Inflammatory macrophage (primary cell): ENCODE results near the gene SFXN5.

Source experiments
- DNase-seq, 2 donors: peaks; one replicate each; pipeline ENCODE4 v3.0.0-alpha.2; 2020 to 2022

SFXN5 gene

DNA sequence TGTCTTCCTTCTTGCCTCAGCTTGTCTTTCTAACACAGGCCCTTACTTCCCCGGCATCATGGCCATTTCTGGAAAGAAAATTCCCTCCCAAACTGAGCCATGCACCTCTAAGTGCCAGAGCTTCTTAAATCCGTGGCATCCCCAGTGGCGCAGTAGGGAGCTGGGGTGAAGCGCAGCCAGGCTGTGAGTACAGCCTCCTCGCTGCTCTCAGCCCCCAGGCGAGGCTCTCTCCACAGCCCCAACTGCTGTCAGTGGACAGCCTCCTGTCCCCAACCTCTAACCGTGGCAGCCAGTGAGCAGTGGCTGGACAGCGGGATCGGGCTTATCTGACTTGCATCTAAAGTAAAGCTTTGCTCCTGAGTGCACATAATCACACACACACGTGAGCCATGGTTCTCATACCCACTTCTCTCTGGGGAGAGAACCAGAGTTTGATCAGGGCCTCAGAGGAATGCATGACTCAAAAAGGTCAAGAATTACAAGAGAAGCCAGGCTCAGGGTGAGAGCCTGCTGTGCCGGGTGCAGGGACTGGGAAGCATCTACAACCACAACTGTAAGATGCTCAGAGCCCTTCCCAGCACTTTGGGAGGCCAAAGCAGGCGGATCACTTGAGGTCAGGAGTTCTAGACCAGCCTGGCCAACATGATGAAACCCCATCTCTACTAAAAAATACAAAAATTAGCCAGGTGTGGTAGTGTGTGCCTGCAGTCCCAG is 50.7 kb downstream of the SFXN5 start:
- DNase-seq = no peak

- no peak for DNase-seq
Measured at GRCh38 chr2:73020306-73020656, 51.2 kb downstream of the SFXN5 start.

DNA sequence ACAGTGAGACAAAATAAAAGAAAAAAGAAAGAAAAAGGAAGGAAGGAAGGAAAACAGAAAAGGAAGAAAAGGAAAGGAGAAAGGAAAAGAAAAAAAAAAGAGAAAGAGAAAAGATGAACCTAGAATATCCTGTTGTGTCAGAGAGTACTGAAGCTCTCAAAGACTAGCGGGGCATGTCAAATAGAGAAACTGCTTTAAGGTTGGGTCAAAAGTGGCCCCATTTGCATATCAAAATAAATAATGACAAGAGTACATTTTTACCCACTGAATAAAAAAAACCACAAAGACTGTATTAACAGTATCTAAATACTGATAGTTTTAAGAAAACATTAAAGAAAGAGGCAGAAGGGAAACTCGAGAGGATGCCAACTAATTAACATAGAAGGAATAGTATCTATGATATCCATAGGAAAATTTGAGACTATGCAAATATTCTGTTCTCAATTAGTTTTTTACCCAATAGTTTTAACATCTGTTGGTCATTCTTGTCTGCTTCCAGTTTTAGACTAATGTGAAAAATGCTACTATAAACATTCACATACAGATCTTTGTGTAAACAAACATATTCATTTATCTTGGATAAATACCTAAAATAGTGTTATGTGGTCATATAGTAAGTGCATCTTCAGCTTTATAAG is 53.2 kb downstream of the SFXN5 start:
- DNase-seq = no peak

GRCh38 chr2:73013936-73014335 is 57.6 kb downstream of the SFXN5 start:
- no peak for DNase-seq

DNA sequence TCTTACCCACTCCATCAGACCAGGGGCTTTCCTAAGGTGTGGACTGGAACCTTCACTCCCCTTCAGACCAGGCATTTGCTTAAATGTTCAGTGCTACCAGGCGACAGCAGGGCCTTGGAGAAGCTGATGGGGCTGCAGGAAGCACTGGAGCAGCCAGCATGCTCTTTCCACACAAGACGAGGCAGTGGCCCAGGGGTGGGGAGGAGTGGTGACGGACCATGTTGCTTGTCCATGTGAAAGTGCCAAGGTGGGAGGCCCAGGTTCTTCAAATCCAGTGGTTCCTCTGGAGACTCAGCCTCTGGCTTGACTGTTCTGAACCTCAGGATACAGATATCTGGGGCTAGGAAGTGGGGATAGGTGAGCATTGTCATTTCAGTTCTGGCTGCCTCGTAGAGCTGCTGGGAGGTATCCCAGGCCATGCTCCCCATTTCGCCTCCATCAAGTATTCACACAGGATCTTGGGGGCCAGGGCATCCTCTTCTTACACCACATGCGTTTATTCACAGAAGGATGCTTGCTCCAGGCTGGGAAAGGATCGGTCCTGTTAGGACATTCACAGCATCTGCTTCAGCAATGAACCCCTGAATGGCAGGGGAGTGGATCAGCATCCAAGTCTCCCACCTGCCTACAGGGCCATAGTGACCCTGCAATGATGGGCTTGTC is 62.2 kb downstream of the SFXN5 start:
- no peak for DNase-seq

DNA sequence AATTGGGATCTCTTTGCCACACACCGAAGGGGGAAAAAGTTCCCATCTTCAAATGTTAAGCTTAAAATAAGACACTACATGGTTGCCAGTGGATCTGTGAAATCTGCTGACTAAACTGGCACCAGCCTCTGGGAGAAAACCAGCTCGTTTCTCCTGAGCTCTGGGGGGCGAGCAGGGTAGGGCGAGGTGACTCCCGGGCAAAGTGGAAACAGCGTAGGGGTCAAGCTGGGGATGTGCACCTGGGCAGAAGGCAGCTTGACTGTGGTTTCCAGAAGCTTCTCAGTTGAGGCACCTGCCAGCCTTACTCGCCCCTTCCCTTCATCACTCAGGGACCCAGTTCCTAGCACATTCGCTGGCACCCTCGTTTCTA is 62.8 kb downstream of the SFXN5 start:
- DNase-seq = no peak

DNA sequence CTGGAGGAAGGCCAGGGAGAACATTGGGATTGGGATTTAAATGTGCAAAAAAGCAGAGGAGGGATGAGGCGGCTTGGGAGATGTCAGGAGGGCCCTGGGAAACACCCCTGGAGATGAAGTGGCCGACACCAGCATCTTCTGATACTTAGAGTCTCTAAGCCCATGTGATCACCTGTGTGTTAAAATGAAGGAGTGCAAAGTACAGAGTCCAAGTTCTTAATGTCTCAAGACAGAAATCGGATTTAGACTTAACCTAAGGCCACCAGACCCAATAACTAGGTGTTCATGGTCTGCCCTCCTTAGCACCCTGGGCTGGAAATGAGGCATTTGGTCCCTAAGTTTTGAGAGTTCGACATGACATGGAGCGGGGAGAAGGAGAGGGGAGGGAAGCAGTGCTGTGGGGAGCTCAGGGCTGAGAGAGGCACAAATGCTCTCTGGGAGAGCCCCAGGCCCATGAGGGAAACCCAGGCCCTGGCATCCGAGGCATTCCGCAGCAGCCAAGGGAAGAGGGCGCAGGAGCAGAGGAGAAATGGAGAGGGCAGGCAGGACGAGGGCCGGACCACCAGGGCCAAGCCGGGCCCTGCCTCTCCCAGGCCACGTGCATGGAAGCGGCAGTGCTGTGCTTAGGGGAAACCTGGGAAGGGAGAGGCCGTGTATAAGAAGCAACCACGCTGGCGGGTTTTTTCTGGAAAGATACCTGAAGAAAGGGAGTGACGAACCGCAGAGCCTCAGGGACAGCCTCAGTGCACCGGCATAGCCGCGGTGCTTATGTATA is 63.3 kb downstream of the SFXN5 start:
- DNase-seq = no peak

GRCh38 chr2:73006969-73007710 is 64.4 kb downstream of the SFXN5 start:
- DNase-seq = no peak

- DNase-seq = no peak
Measured at GRCh38 chr2:73004889-73005596, 66.5 kb downstream of the SFXN5 start.

DNA sequence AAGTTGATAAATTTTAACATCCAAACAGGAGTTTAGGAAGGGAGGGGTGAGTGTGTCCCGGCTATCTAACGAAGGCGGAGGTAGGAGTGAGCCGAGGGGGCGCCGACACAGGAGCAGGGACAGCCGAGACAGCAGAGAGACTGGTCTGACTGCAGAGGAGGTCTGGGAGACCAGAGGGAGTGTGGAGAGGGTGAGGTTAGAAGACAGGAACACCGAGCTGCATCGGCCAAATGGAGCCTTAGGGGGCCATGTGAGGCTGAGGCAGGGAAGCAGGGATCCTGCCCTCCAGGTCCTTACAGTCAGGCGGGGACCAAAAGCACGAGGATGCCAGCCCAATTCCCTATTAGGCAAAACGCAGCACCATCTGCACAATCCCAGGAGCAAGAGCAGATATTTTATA is 67.0 kb downstream of the SFXN5 start:
- DNase-seq = no peak

- no peak for DNase-seq
Measured at GRCh38 chr2:73003027-73003426, 68.5 kb downstream of the SFXN5 start.

- DNase-seq = no peak
Measured at GRCh38 chr2:73000808-73001570, 70.5 kb downstream of the SFXN5 start.

DNA sequence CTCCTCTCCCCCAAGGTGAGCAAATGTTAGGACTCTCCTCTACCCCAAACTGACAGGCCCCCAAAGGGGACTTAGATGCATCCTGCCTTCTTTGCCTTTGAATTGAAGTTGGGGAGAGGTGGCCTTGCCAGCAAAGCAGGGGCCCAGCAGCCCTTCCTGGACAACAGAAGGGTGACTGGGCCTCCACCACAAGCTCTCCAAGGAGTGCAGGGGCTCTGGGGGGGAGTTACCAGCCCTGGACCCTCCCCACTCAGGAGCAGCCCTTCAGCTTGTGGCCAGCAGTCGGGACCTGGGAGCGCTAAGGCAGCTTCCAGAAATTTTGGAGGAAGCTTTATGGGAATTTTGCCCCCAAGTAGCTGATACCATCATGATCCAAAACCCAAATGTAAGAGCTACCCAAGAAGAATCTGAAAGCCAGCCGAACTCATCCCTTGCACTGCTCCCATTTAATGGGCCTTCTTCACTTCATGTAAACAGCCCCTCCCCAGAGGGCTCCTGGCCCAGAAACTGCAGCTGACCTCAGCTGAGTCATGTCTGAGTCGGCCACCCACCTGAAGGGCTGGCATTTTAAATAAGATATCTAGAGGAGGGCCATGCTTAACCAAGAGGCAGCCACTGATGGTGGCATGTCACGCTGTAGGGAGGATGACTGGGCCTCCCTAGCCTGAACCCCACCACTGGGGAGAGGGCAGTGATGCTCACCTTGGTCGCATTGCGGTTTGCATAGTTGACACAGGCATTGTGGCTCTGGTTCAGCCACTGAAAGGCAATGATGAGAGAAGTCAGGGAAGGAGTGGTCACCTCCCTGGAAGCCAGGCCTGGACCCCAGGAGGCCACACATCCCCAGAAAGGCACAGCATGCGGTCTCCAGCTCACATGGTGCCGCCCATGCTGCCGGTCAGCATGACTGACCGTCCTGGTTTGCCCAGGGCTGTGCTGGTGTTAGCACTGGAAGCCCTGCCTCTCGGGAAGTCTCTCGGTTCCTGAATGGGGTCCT is 71.5 kb downstream of the SFXN5 start:
- no peak for DNase-seq

DNA sequence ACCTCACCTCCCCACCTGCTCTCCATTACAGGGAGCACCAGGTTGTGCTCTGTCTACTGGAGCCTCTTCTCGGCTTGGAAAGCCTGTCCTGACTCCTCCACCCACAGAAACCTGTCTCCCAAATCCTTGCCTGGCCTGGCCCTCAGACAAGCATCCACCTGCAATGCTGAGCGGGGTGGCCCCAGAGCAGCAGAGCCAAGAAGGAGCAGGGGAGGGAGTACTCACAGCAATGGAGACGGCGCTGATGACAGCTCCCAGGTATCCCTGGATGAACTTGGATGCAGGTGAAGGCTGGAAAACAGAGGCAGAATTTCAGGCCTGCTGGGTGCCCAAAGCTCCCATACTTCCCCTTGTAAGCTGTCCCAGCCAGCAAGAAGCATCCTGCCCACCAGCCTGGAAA is 72.8 kb downstream of the SFXN5 start:
- DNase-seq = no peak

DNA sequence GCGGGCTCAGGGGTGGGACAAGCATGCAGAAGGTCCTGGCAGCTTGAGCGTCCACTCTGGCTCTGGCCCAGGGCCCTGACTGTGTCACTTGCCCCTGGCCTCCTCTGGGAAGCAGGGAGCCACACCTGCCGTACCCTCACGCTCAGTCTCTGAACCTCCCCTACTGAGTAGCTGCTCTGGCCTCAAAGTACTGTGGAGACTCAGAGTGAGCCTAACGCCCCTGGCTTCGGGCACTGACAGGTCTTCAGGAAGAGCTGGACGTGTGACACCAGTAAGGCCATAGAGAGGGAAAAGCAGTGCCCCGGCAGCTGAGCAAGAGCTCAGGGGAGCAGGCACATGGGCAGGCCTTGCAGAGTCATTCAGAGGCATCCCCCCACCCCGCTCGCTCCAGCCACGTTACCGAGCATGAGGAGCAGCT is 73.3 kb downstream of the SFXN5 start:
- no peak for DNase-seq

- DNase-seq = no peak
Measured at GRCh38 chr2:72996117-72996502, 75.4 kb downstream of the SFXN5 start.

- DNase-seq = no peak
Measured at GRCh38 chr2:72995430-72996116, 75.9 kb downstream of the SFXN5 start.

DNA sequence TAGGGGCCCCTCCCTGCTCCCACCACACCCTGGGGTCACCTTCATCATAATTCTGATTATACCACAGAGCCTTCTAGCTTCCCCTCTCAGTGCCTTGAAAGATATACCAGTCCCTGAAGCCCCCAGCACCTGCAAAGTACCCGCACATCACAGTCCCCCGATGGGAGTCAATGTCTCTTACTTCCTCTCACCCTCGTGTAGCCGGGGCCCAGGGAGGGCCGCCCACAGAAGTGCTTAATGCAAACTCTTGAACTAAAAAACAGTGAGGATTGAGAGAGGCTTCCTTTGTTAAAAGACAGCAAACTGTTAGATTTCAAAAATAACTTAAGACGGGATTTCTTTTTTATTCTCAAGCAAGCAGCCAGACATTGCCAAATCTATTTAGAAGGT is 76.5 kb downstream of the SFXN5 start:
- no peak for DNase-seq

GRCh38 chr2:72994282-72994990 is 77.1 kb downstream of the SFXN5 start:
- no peak for DNase-seq
